H1 (cell line): ENCODE data around the gene PRSS16.

Experiments used
- CHD1 ChIP-seq: IDR thresholded peaks from 2 replicates; pipeline ENCODE4 v1.6.1; 2012; ENCODE audit warnings: low read depth, low read length, improper control_type of control experiment
- CTCF ChIP-seq, 3 experiments: IDR thresholded peaks; 1 replicate in 2 of 3; 2 replicates in 1 of 3; pipeline versions ENCODE4 v1.5.1 to v1.6.1; 2011; ENCODE audit warnings: low read length in 3 of 3, mild to moderate bottlenecking in 3 of 3, inconsistent platforms in 2 of 3, low read depth in 1 of 3, moderate library complexity in 1 of 3; ENCODE audit not compliant: insufficient read depth in 1 of 3; ENCODE audit errors: control extremely low read depth in 1 of 3
- POLR2A ChIP-seq, 2 experiments: IDR thresholded peaks; 1 replicate in 1 of 2; 2 replicates in 1 of 2; pipeline ENCODE4 v1.6.1; 2011; ENCODE audit warnings: low read depth in 2 of 2, low read length in 2 of 2, mild to moderate bottlenecking in 2 of 2; ENCODE audit errors: control extremely low read depth in 1 of 2
- TCF12 ChIP-seq: IDR thresholded peaks from 2 replicates; pipeline ENCODE4 v1.6.1; 2011; ENCODE audit warnings: low read depth, mild to moderate bottlenecking, low read length

GRCh38 chr6:27281105-27281539 is 33.6 kb downstream of the PRSS16 start:
- TF ChIP-seq TCF12 (no peak), POLR2A (IDR thresholded peaks at IDR 0.05; ENCODE audit: control extremely low read depth in 1 of 2, low read depth in 2 of 2, low read length in 2 of 2) (no peak), CTCF (IDR thresholded peaks at IDR 0.05; ENCODE audit: control extremely low read depth in 1 of 3, insufficient read depth in 1 of 3, low read depth in 1 of 3, low read length in 3 of 3) (no peak), CHD1 (no peak)
